ENCODE results near the gene RND1.
A peak's percentile ranks its signal among the peaks of the same experiment; 100 is the strongest.
"Not testable (repeated sequence)": the region's sequence is repeated elsewhere in the genome, so short reads cannot be mapped to it uniquely, and the experiment has no call there.

RND1 gene

GRCh38 chr12:48865281-48866051 lies at the start of gene RND1:
RND1 (minus strand) TSS chr12:48865870; CDS start chr12:48865767, 103 bp downstream.
- TF ChIP-seq, protein P1, sequence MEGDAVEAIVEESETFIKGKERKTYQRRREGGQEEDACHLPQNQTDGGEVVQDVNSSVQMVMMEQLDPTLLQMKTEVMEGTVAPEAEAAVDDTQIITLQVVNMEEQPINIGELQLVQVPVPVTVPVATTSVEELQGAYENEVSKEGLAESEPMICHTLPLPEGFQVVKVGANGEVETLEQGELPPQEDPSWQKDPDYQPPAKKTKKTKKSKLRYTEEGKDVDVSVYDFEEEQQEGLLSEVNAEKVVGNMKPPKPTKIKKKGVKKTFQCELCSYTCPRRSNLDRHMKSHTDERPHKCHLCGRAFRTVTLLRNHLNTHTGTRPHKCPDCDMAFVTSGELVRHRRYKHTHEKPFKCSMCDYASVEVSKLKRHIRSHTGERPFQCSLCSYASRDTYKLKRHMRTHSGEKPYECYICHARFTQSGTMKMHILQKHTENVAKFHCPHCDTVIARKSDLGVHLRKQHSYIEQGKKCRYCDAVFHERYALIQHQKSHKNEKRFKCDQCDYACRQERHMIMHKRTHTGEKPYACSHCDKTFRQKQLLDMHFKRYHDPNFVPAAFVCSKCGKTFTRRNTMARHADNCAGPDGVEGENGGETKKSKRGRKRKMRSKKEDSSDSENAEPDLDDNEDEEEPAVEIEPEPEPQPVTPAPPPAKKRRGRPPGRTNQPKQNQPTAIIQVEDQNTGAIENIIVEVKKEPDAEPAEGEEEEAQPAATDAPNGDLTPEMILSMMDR (IDR thresholded peaks at IDR 0.05; ENCODE audit: insufficient read depth, low read depth, low read length, missing control alignments) = no peak
- peak; percentile 96 for DNase-seq (ENCODE audit: low read depth)
- H3K4me3 ChIP-seq (ENCODE audit: low read length) = peak within 1 kb of the TSS; percentile 58

DNA sequence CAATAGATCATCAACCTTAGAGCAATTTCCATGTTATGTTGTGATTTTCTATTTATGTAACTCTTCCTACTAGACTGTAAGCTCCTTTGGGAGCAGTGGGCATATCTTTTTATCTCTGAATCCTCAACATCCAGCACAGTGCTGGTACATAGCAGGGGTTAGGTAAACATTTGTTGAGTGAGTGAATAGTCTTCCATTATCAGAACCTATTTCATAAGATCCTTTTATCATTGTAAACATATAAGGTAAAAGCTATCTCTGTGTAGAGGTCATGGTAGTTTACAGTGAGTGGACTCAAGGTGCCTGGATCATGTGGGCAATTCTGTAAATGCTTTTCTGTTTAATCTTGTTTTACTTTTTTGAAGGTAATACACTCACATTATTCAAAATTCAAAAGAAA lies 44.5 kb upstream of the RND1 start:
- DNase-seq (ENCODE audit: low read depth) = no peak
- no peak overlapping the region for H3K4me3 ChIP-seq (ENCODE audit: low read length)
- TF ChIP-seq, protein P1 (IDR thresholded peaks at IDR 0.05; ENCODE audit: insufficient read depth, low read depth, low read length, missing control alignments) = no peak

- not testable (repeated sequence) for H3K4me3 ChIP-seq (ENCODE audit: low read length); DNase-seq (ENCODE audit: low read depth)
Observed at GRCh38 chr12:48909698-48910097, 44.0 kb upstream of the RND1 start.

- TF ChIP-seq, protein P1 (IDR thresholded peaks at IDR 0.05; ENCODE audit: insufficient read depth, low read depth, low read length, missing control alignments) = no peak
- no peak overlapping the region for H3K4me3 ChIP-seq (ENCODE audit: low read length)
- DNase-seq (ENCODE audit: low read depth) = no peak
Observed at GRCh38 chr12:48907245-48907644, 41.6 kb upstream of the RND1 start.

DNA sequence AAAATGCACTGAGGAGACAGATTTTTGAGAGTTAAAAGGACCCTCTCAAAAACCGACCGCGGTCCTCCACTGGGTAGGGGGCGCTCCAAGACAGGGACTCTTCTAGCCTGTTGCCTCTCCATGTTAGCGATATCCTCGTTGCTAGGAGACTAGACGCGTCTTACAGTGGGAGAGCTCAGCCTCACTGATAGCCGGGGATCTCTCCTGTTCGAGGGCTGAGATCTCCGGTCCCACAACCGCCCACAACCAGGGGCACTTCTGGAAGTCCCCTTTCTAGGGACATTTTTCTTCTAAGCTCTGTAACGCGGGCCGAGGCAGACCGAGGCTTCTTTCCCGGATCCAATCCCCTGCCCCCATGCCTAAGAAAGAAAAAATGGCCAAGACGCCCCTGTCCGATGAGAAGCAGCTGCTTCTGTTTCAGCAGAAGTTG lies 38.3 kb upstream of the RND1 start:
- peak; percentile 77 for DNase-seq (ENCODE audit: low read depth)
- TF ChIP-seq, protein P1 (IDR thresholded peaks at IDR 0.05; ENCODE audit: insufficient read depth, low read depth, low read length, missing control alignments) = peak; percentile 65
- H3K4me3 ChIP-seq (ENCODE audit: low read length) = peak overlapping the region; percentile 47

DNA sequence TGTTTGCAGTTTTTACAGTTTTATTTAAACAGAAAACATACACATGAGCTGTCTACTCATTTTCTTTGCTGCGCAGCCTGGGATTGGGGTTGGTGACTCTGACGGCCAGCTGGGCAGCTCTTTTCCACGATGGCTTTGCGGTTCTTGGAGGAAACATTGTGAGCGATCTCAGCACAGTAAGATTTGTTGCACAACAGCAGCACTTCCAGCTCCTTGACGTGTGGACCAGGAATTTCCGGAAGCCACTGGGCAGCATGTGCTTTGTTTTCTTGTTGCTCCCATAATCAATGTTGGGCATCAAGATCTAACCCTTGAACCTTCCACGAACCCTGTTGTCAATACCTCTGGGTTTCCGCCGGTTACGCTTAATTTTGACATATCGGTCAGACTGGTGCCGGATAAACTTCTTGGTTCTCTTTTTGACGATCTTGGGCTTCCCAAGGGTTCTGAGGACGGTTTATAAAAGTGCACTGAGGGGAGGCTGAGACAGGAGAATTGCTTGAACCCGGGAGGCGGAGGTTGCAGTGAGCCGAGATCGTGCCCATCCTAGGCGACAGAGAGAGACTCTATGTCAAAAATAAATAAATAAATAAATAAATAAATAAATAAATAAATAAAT lies 37.8 kb upstream of the RND1 start:
- DNase-seq (ENCODE audit: low read depth) = no peak
- no peak overlapping the region for H3K4me3 ChIP-seq (ENCODE audit: low read length)
- TF ChIP-seq, protein P1 (IDR thresholded peaks at IDR 0.05; ENCODE audit: insufficient read depth, low read depth, low read length, missing control alignments) = no peak

DNA sequence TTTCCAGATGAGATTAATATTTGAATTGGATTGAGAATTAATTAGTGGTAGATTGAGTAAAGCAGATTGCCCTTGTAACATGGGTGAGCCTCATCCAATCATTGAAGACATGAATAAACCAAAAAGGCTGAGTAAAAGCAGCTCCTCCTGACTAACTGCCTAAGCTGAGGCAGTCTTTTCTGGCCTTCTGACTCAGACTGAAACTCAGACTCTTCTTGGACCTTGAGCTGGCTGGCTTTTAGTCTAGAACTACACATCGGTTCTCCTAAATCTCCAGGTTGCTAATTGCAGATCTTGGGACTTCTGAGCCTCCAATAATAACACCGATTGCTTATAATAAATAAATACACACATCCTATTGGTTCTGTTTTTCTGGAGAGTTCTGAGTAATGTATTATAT lies 35.6 kb upstream of the RND1 start:
- no peak overlapping the region for H3K4me3 ChIP-seq (ENCODE audit: low read length)
- TF ChIP-seq, protein P1 (IDR thresholded peaks at IDR 0.05; ENCODE audit: insufficient read depth, low read depth, low read length, missing control alignments) = no peak
- DNase-seq (ENCODE audit: low read depth) = peak; percentile 69
